SK-N-SH (cell line): Measurements from ENCODE around the gene ALOXE3. TPM values are rescaled to one million over a fixed set of nuclear protein-coding genes. Genes with fewer than 3 reads are reported as not detected.

Source experiments
- CTCF ChIA-PET: fragments of 300-600, 350-600 bp; formaldehyde crosslinking; extraction: SDS; loops from one replicate; lab custom pipeline; 2021; lab: Yijun Ruan, JAX
- POLR2A ChIA-PET: fragments of 350-600 bp; sonication (Branson Sonifier 250); formaldehyde crosslinking; extraction: SDS; loops from one replicate; lab custom pipeline; 2020; ENCODE audit warnings: antibody characterized with exemption, inconsistent platforms; lab: Yijun Ruan, JAX
- DNase-seq: peaks from one replicate; pipeline ENCODE4 v3.0.0; 2012
- H2AFZ ChIP-seq: fragments of 200-600 bp; sonication (generic); 2 replicates; pipeline ENCODE4 v1.8.1; 2016; ENCODE audit warnings: antibody characterized with exemption, mild to moderate bottlenecking, low read depth
- H3F3A ChIP-seq: fragments of 200-600 bp; sonication (generic); replicated peaks from 2 replicates; pipeline ENCODE3; 2016; ENCODE audit warnings: antibody characterized with exemption, mild to moderate bottlenecking; ENCODE audit not compliant: insufficient read depth
- H3K27ac ChIP-seq, 2 experiments: fragments of 200-500 bp in 1 of 2; fragments of 200-600 bp in 1 of 2; sonication (Bioruptor generic) in 1 of 2; sonication (generic), shearing (Covaris generic) in 1 of 2; 2 replicates each; pipeline versions ENCODE4 v1.5.1 to v1.6.1; 2014 to 2016; ENCODE audit warnings: low read depth in 2 of 2, inconsistent platforms in 1 of 2, low read length in 1 of 2, mild to moderate bottlenecking in 1 of 2, mixed read lengths in 1 of 2
- H3K27me3 ChIP-seq: fragments of 200-600 bp; sonication (generic), shearing (Covaris generic); 2 replicates; pipeline ENCODE4 v1.6.1; 2016; ENCODE audit warnings: mixed run types; ENCODE audit not compliant: insufficient read depth
- H3K36me3 ChIP-seq, 2 experiments: fragments of 200-500 bp in 1 of 2; fragments of 200-600 bp in 1 of 2; sonication (Bioruptor generic) in 1 of 2; sonication (generic) in 1 of 2; replicated peaks in 1 of 2; 2 replicates each; pipeline versions ENCODE3 to v1.5.1; 2014 to 2016; ENCODE audit warnings: low read length in 1 of 2, mild to moderate bottlenecking in 1 of 2; ENCODE audit not compliant: insufficient read depth in 2 of 2, control insufficient read depth in 1 of 2
- H3K4me1 ChIP-seq, 2 experiments: fragments of 200-500 bp in 1 of 2; fragments of 200-600 bp in 1 of 2; sonication (Bioruptor generic) in 1 of 2; sonication (generic), shearing (Covaris generic) in 1 of 2; 2 replicates each; pipeline versions ENCODE4 v1.5.1 to v1.6.1; 2014 to 2016; ENCODE audit warnings: low read depth in 1 of 2, low read length in 1 of 2, mixed run types in 1 of 2; ENCODE audit not compliant: insufficient read depth in 2 of 2, control insufficient read depth in 1 of 2
- H3K4me2 ChIP-seq: fragments of 200-600 bp; sonication (generic), shearing (Covaris generic); 2 replicates; pipeline ENCODE4 v1.6.1; 2017; ENCODE audit warnings: mixed run types
- H3K4me3 ChIP-seq, 2 experiments: fragments of 200-500 bp in 1 of 2; fragments of 200-600 bp in 1 of 2; sonication (Bioruptor generic) in 1 of 2; sonication (generic), shearing (Covaris generic) in 1 of 2; 2 replicates each; pipeline versions ENCODE4 v1.5.1 to v1.8.1; 2014 to 2016; ENCODE audit warnings: low read depth in 2 of 2, inconsistent platforms in 1 of 2, low read length in 1 of 2, mild to moderate bottlenecking in 1 of 2, mixed read lengths in 1 of 2, moderate library complexity in 1 of 2
- H3K79me2 ChIP-seq: fragments of 200-600 bp; sonication (generic); 2 replicates; pipeline ENCODE4 v1.8.1; 2017; ENCODE audit warnings: mild to moderate bottlenecking; ENCODE audit not compliant: insufficient read depth
- H3K9ac ChIP-seq: fragments of 200-600 bp; sonication (generic); 2 replicates; pipeline ENCODE4 v1.6.1; 2017; ENCODE audit warnings: mixed run types
- H3K9me2 ChIP-seq: fragments of 200-600 bp; sonication (generic); 2 replicates; pipeline ENCODE4 v1.6.1; 2017; ENCODE audit warnings: mixed run types
- H3K9me3 ChIP-seq: fragments of 200-600 bp; sonication (generic); 2 replicates; pipeline ENCODE4 v1.6.1; 2017; ENCODE audit warnings: mixed run types, mild to moderate bottlenecking, moderate library complexity
- H4K20me1 ChIP-seq: fragments of 200-600 bp; sonication (generic); 2 replicates; pipeline ENCODE4 v1.6.1; 2017; ENCODE audit warnings: mild to moderate bottlenecking, mixed run types; ENCODE audit not compliant: insufficient read depth
- CTCF ChIP-seq: fragments of 200-600 bp; sonication (generic); IDR thresholded peaks from 2 replicates; pipeline ENCODE4 v1.6.1; 2017; ENCODE audit warnings: antibody characterized with exemption, mild to moderate bottlenecking, moderate library complexity
- ELF1 ChIP-seq: IDR thresholded peaks from 2 replicates; pipeline ENCODE4 v1.4.0; 2012
- EZH2phosphoT487 ChIP-seq: fragments of 200-600 bp; sonication (generic); IDR thresholded peaks from 2 replicates; pipeline ENCODE4 v1.6.1; 2017; ENCODE audit warnings: low read depth, mixed run types, mild to moderate bottlenecking, antibody characterized with exemption, moderate library complexity, borderline replicate concordance
- FOXJ3 ChIP-seq: sonication (generic); formaldehyde crosslinking; IDR thresholded peaks from 2 replicates; pipeline ENCODE4 v1.5.1; 2020; ENCODE audit warnings: mild to moderate bottlenecking, missing genetic modification reagents
- FOXM1 ChIP-seq: IDR thresholded peaks from 2 replicates; pipeline ENCODE4 v1.4.0; 2012; ENCODE audit warnings: low read depth, mild to moderate bottlenecking
- IRF3 ChIP-seq: fragments of 150-350 bp; IDR thresholded peaks from 2 replicates; pipeline ENCODE4 v1.6.1; 2016; ENCODE audit warnings: mild to moderate bottlenecking, low read depth, low read length
- MAX ChIP-seq: IDR thresholded peaks from 2 replicates; pipeline ENCODE4 v1.4.0; 2012; ENCODE audit warnings: low read depth
- MEF2A ChIP-seq: IDR thresholded peaks from 2 replicates; pipeline ENCODE4 v1.4.0; 2012; ENCODE audit warnings: low read depth, borderline replicate concordance
- NRF1 ChIP-seq: IDR thresholded peaks from 2 replicates; pipeline ENCODE4 v1.6.1; 2012; ENCODE audit warnings: low read depth, mild to moderate bottlenecking, low read length
- POLR2AphosphoS5 ChIP-seq: IDR thresholded peaks from 2 replicates; pipeline ENCODE4 v1.6.1; 2012; ENCODE audit warnings: low read depth, low read length
- SIN3A ChIP-seq: IDR thresholded peaks from 2 replicates; pipeline ENCODE4 v1.6.1; 2012; ENCODE audit warnings: low read depth, mild to moderate bottlenecking, low read length, moderate library complexity, borderline replicate concordance
- SMC3 ChIP-seq: IDR thresholded peaks from 2 replicates; pipeline ENCODE4 v1.6.1; 2012; ENCODE audit warnings: low read depth, low read length, improper control_type of control experiment
- TEAD4 ChIP-seq: IDR thresholded peaks from 2 replicates; pipeline ENCODE4 v1.4.0; 2012; ENCODE audit warnings: mild to moderate bottlenecking, borderline replicate concordance; ENCODE audit not compliant: insufficient read depth
- USF2 ChIP-seq: fragments of 150-350 bp; IDR thresholded peaks from 2 replicates; pipeline ENCODE4 v1.6.1; 2017; ENCODE audit warnings: antibody characterized with exemption, low read length, low read depth, borderline replicate concordance
- YY1 ChIP-seq: IDR thresholded peaks from 2 replicates; pipeline ENCODE4 v1.4.0; 2012; ENCODE audit warnings: low read depth, mild to moderate bottlenecking
- WGBS: methylation state at CpG from one replicate; pipeline ENCODE4 v1.1.6; 2017; ENCODE audit warnings: low lambda C conversion rate; 5-methylcytosine and 5-hydroxymethylcytosine counted together
- polyA plus RNA-seq, 3 experiments: library from polyadenylated mRNA; depleted of rRNA; stranded (reverse); fragments of >200 nt; gene quantifications; 2 replicates each; pipeline ENCODE4 v1.2.3, GENCODE V29; 2012
- TF ChIP-seq, protein P1 (sequence below): IDR thresholded peaks from 2 replicates; pipeline ENCODE4; 2012

Gene ALOXE3
- polyA plus RNA-seq, 1 of the 3 experiments (the other 2 are of a cell fraction) = 0.46 TPM

GRCh38 chr17:8128125-8128784 lies 9.9 kb upstream of the ALOXE3 start:
- H3K4me3 ChIP-seq = peak overlapping the region; percentile 10 to 60; a peak in 3 of 4 replicates
- H3K4me2 ChIP-seq = peak overlapping the region; percentile 79

More at GRCh38 chr17:8128125-8128784, 9.9 kb upstream of the ALOXE3 start:
- H3K9me3 ChIP-seq = no peaks in the 10 kb centered on the region
- DNase-seq = no peak
- no peaks in the 10 kb centered on the region for H3K36me3 ChIP-seq
- no peak overlapping the region; the same call in 1 of the 2 replicates for H2AFZ ChIP-seq
- peaks cover 0 to 22% of the 10 kb centered on the region in 2 experiments; a peak in 1 of 4 replicates for H3K4me1 ChIP-seq
- ChIA-PET CTCF (interaction anchor here (1.7 to 4.9 kb wide), 6 partner anchors 9 to 54 kb away, joined by 4 to 50 read pairs (median 8); no protein-coding TSS in a partner anchor), POLR2A (no interaction called here)
- no peak overlapping the region for H3K27ac ChIP-seq
- no peaks in the 10 kb centered on the region; the same call in 1 of the 2 replicates for H3K27me3 ChIP-seq
- 17% methylated on average over 14 of the region's 14 CpGs for WGBS
- peaks cover 33% of the 10 kb centered on the region for H3F3A ChIP-seq
- TF ChIP-seq, protein P1, sequence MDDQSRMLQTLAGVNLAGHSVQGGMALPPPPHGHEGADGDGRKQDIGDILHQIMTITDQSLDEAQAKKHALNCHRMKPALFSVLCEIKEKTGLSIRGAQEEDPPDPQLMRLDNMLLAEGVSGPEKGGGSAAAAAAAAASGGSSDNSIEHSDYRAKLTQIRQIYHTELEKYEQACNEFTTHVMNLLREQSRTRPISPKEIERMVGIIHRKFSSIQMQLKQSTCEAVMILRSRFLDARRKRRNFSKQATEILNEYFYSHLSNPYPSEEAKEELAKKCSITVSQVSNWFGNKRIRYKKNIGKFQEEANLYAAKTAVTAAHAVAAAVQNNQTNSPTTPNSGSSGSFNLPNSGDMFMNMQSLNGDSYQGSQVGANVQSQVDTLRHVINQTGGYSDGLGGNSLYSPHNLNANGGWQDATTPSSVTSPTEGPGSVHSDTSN = no peak
- TF ChIP-seq SIN3A (no peak), ELF1 (no peak), CTCF (no peak), NRF1 (no peak), FOXJ3 (CRISPR knock-in tag) (no peak), MEF2A (no peak), TEAD4 (no peak), POLR2AphosphoS5 (no peak), YY1 (no peak), MAX (no peak), FOXM1 (no peak), EZH2phosphoT487 (no peak), SMC3 (no peak), IRF3 (no peak), USF2 (no peak)
- no peaks in the 10 kb centered on the region; the same call in 1 of the 2 replicates for H4K20me1 ChIP-seq
- no peaks in the 10 kb centered on the region for H3K9me2 ChIP-seq
- H3K79me2 ChIP-seq = no peaks in the 10 kb centered on the region
- no peak overlapping the region for H3K9ac ChIP-seq
